ENCODE measurements around the gene GALNT10.

The GALNT10 gene

GRCh38 chr5:154375329-154376008 is 184.9 kb downstream of the GALNT10 start:
- DNase-seq (ENCODE audit: low read depth) = peak; percentile 62
- no peak overlapping the region for H3K4me3 ChIP-seq (replicated peaks; ENCODE audit: low read depth, low read length)
- no peak for TF ChIP-seq CTCF (IDR thresholded peaks at IDR 0.05; ENCODE audit: low read length, missing control alignments)

- DNase-seq (ENCODE audit: low read depth) = no peak
- TF ChIP-seq CTCF (IDR thresholded peaks at IDR 0.05; ENCODE audit: low read length, missing control alignments) = no peak
Observed at GRCh38 chr5:154376481-154376880, 185.9 kb downstream of the GALNT10 start.

GRCh38 chr5:154377754-154378533 is 187.4 kb downstream of the GALNT10 start:
- TF ChIP-seq CTCF (IDR thresholded peaks at IDR 0.05; ENCODE audit: low read length, missing control alignments) = no peak
- DNase-seq (ENCODE audit: low read depth) = no peak
- H3K4me3 ChIP-seq (replicated peaks; ENCODE audit: low read depth, low read length) = no peak overlapping the region

More at GRCh38 chr5:154376481-154376880, 185.9 kb downstream of the GALNT10 start:
- H3K4me3 ChIP-seq (replicated peaks; ENCODE audit: low read depth, low read length) = no peak overlapping the region

GRCh38 chr5:154380263-154380662 is 189.7 kb downstream of the GALNT10 start:
- TF ChIP-seq CTCF (IDR thresholded peaks at IDR 0.05; ENCODE audit: low read length, missing control alignments) = no peak
- DNase-seq (ENCODE audit: low read depth) = no peak
- no peak overlapping the region for H3K4me3 ChIP-seq (replicated peaks; ENCODE audit: low read depth, low read length)

GRCh38 chr5:154384480-154385235 is 194.1 kb downstream of the GALNT10 start:
- no peak for DNase-seq (ENCODE audit: low read depth)
- TF ChIP-seq CTCF (IDR thresholded peaks at IDR 0.05; ENCODE audit: low read length, missing control alignments) = no peak

GRCh38 chr5:154385236-154385512 is 194.6 kb downstream of the GALNT10 start:
- TF ChIP-seq CTCF (IDR thresholded peaks at IDR 0.05; ENCODE audit: low read length, missing control alignments) = no peak
- no peak overlapping the region for H3K4me3 ChIP-seq (replicated peaks; ENCODE audit: low read depth, low read length)
- no peak for DNase-seq (ENCODE audit: low read depth)

More at GRCh38 chr5:154384480-154385235, 194.1 kb downstream of the GALNT10 start:
- no peak overlapping the region for H3K4me3 ChIP-seq (replicated peaks; ENCODE audit: low read depth, low read length)

All from fibroblast of pulmonary artery (primary cell).